K562 (cell line): Measurements from ENCODE around the gene ST3GAL3. TPM values are rescaled to one million over a fixed set of nuclear protein-coding genes. Genes with fewer than 3 reads are reported as not detected.

Source experiments
- CREB1 ChIP-seq, 2 experiments: sonication (generic) in 1 of 2; formaldehyde crosslinking in 1 of 2; IDR thresholded peaks; 2 replicates each; pipeline versions ENCODE4 v1.6.1 to v1.8.0; 2012 to 2022; ENCODE audit warnings: inconsistent platforms in 1 of 2, mild to moderate bottlenecking in 1 of 2, missing genetic modification reagents in 1 of 2, moderate library complexity in 1 of 2
- E2F1 ChIP-seq: sonication (generic); formaldehyde crosslinking; IDR thresholded peaks from 2 replicates; pipeline ENCODE4 v1.8.1; 2023; ENCODE audit warnings: mild to moderate bottlenecking, missing genetic modification reagents, moderate library complexity
- FOS ChIP-seq: IDR thresholded peaks from 3 replicates; pipeline ENCODE4 v1.6.1; 2011; ENCODE audit not compliant: insufficient read length; ENCODE audit errors: extremely low read depth
- FOXJ2 ChIP-seq: fragments of 200-800 bp; sonication (Bioruptor generic); IDR thresholded peaks from 2 replicates; pipeline ENCODE4 v1.6.1; 2016; ENCODE audit warnings: missing genetic modification characterization, missing compliant biosample characterization
- FOXJ3 ChIP-seq: sonication (generic); formaldehyde crosslinking; IDR thresholded peaks from 2 replicates; pipeline ENCODE4 v1.4.0; 2020; ENCODE audit warnings: mild to moderate bottlenecking, missing genetic modification reagents
- HOMEZ ChIP-seq: fragments of 250-450 bp; sonication (Bioruptor Pico); IDR thresholded peaks from 2 replicates; pipeline ENCODE4 v1.4.0; 2020; ENCODE audit warnings: mild to moderate bottlenecking, moderate library complexity
- NFIC ChIP-seq: fragments of 450-650 bp; IDR thresholded peaks from 2 replicates; pipeline ENCODE4 v1.6.1; 2017; ENCODE audit warnings: mild to moderate bottlenecking, inconsistent platforms
- NFRKB ChIP-seq: fragments of 450-650 bp; IDR thresholded peaks from 2 replicates; pipeline ENCODE4 v1.6.1; 2016; ENCODE audit warnings: low read depth
- NFYB ChIP-seq: IDR thresholded peaks from 2 replicates; pipeline ENCODE4 v1.6.1; 2011; ENCODE audit warnings: mild to moderate bottlenecking, moderate library complexity; ENCODE audit not compliant: insufficient read length; ENCODE audit errors: extremely low read depth
- PBX2 ChIP-seq, 2 experiments: IDR thresholded peaks in 1 of 2; conservative IDR thresholded peaks in 1 of 2; 2 replicates each; pipeline ENCODE4 v1.6.1; 2016; ENCODE audit warnings: low read depth in 2 of 2, mild to moderate bottlenecking in 1 of 2, missing compliant biosample characterization in 1 of 2, missing genetic modification characterization in 1 of 2, moderate library complexity in 1 of 2
- POLR2A ChIP-seq: fragments of 450-650 bp; conservative IDR thresholded peaks from 2 replicates; pipeline ENCODE4 v1.6.1; 2016
- RB1 ChIP-seq: fragments of 450-650 bp; IDR thresholded peaks from 2 replicates; pipeline ENCODE4 v1.6.1; 2017; ENCODE audit warnings: low read depth, mild to moderate bottlenecking
- STAT6 ChIP-seq: sonication (generic); formaldehyde crosslinking; IDR thresholded peaks from 2 replicates; pipeline ENCODE4 v1.8.1; 2023; ENCODE audit warnings: mild to moderate bottlenecking, missing genetic modification reagents
- TBP ChIP-seq: optimal IDR thresholded peaks from 2 replicates; pipeline ENCODE3; 2011; ENCODE audit warnings: low read depth, low read length, improper control_type of control experiment
- TFAM ChIP-seq: fragments of 250-450 bp; sonication (Bioruptor Pico); conservative IDR thresholded peaks from 2 replicates; pipeline ENCODE4 v1.5.0; 2021; ENCODE audit warnings: mild to moderate bottlenecking, moderate library complexity
- ZBTB26 ChIP-seq: fragments of 450-650 bp; formaldehyde crosslinking; IDR thresholded peaks from 2 replicates; pipeline ENCODE4 v1.4.0; 2022; ENCODE audit warnings: missing genetic modification characterization
- ZFPM2 ChIP-seq: fragments of 250-450 bp; sonication (Bioruptor Pico); IDR thresholded peaks from 2 replicates; pipeline ENCODE4 v1.5.1; 2022; ENCODE audit warnings: mild to moderate bottlenecking
- ZNF551 ChIP-seq: fragments of 250-450 bp; sonication (Bioruptor Pico); IDR thresholded peaks from 2 replicates; pipeline ENCODE4 v1.5.0; 2021; ENCODE audit warnings: mild to moderate bottlenecking, moderate library complexity
- polyA plus RNA-seq, 8 experiments: library from polyadenylated mRNA; depleted of rRNA in 4 of 8; stranded (reverse) in 5 of 8; unstranded in 3 of 8; fragments of >200 nt; fragmentation: Nextera tagmentation in 2 of 8; fragmentation: Illumina TruSeq in 1 of 8; extraction: Ambion mirVana in 2 of 8; extraction: Trizol in 1 of 8; gene quantifications; 2 replicates each; pipeline versions ENCODE4 v1.2.1 to v1.2.3, GENCODE V29; 2011 to 2014; ENCODE audit warnings: inconsistent platforms in 1 of 8, missing spikeins in 1 of 8
- total RNA-seq, 7 experiments: library from RNA; depleted of rRNA in 6 of 7; stranded (reverse); fragments of >200 nt in 6 of 7; fragmentation: Illumina TruSeq in 2 of 7; extraction: Trizol in 2 of 7; gene quantifications; 2 replicates each; pipeline versions ENCODE4 v1.2.1 to v1.2.3, GENCODE V29; 2011 to 2021; ENCODE audit warnings: low replicate concordance in 1 of 7

ST3GAL3 gene
- total and polyA plus RNA-seq, 9 of the 15 experiments (the other 6 are each of a cell fraction or from before 2014, with no cell fraction given): 1.2 to 18.9 (median 11.0) TPM

- peak; percentile 33; the same call in 1 of the 2 replicates for TF ChIP-seq HOMEZ (CRISPR knock-in tag)
- peak; percentile 73 for TF ChIP-seq TBP
- TF ChIP-seq ZFPM2: no peak
- TF ChIP-seq POLR2A: peak; percentile 81
- TF ChIP-seq FOXJ2: peak; percentile 43; the same call in 1 of the 2 replicates
- peak; percentile 98 for TF ChIP-seq CREB1 (IDR thresholded peaks at IDR 0.05)
- peak; percentile 99 for TF ChIP-seq CREB1 (CRISPR knock-in tag; IDR thresholded peaks at IDR 0.05)
- no peak for TF ChIP-seq TFAM (CRISPR knock-in tag)
- TF ChIP-seq FOS: peak; percentile 86
- TF ChIP-seq E2F1: peak; percentile 90
- TF ChIP-seq ZBTB26 (CRISPR knock-in tag): no peak
- no peak for TF ChIP-seq ZNF551 (CRISPR knock-in tag)
- TF ChIP-seq NFIC: peak; percentile 6; the same call in 1 of the 2 replicates
- peak; percentile 51; the same call in 1 of the 2 replicates for TF ChIP-seq NFRKB
- TF ChIP-seq PBX2 (CRISPR knock-in tag; IDR thresholded peaks at IDR 0.05; ENCODE audit: low read depth): no peak
- TF ChIP-seq PBX2 (tag; conservative IDR thresholded peaks at IDR 0.05; ENCODE audit: low read depth): no peak
- peak; percentile 81; the same call in 1 of the 2 replicates for TF ChIP-seq RB1
- TF ChIP-seq NFYB: no peak
- TF ChIP-seq FOXJ3: no peak
- TF ChIP-seq STAT6 (CRISPR knock-in tag): 0 out of 2 replicates have a peak, but pooled peaks have one; percentile 70
These were observed 267.3 kb downstream of the ST3GAL3 start, which contains the start of gene ATP6V0B (continued) for GRCh38 chr1:43974443-43975248.
